ENCODE results near the gene ZNF792. TPM values are rescaled to one million over a fixed set of nuclear protein-coding genes. Genes with fewer than 3 reads are reported as not detected.
A peak's percentile ranks its signal among the peaks of the same experiment; 100 is the strongest.

Gene ZNF792
- total RNA-seq, 2 donors from 2014 or later, result 30.2 to 32.1 TPM

GRCh38 chr19:34960103-34960805, 3.8 kb downstream of the ZNF792 start:
- Mint-ChIP-seq H3K4me3 (no peak overlapping the region), H3K36me3 (ENCODE audit: low read depth) (peaks cover 77% of the 10 kb centered on the region), H3K27ac (no peak overlapping the region), H3K27me3 (ENCODE audit: insufficient read depth) (peaks cover 2% of the 10 kb centered on the region), H3K9me3 (peaks cover 88% of the 10 kb centered on the region), H3K4me1 (peaks cover 10% of the 10 kb centered on the region)
- Histone ChIP-seq H3K4me1 (ENCODE audit: control insufficient read depth, insufficient read depth, low read length) (no peaks in the 10 kb centered on the region), H3K27me3 (ENCODE audit: control insufficient read depth, insufficient read depth, low read length, poor library complexity, severe bottlenecking) (no peaks in the 10 kb centered on the region), H3K4me3 (ENCODE audit: low read length) (peak overlapping the region; percentile 99), H3K9me3 (ENCODE audit: control insufficient read depth, low read length) (peaks cover 73% of the 10 kb centered on the region), H3K27ac (ENCODE audit: low read depth, low read length) (no peak overlapping the region), H3K9ac (ENCODE audit: extremely low read depth, low read length, poor library complexity, severe bottlenecking) (no peak overlapping the region), H3K36me3 (ENCODE audit: control insufficient read depth, insufficient read depth, low read length) (peaks cover 70% of the 10 kb centered on the region)
- TF ChIP-seq CTCF (conservative IDR thresholded peaks at IDR 0.05), result no peak
- WGBS, 2 experiments (ENCODE audit: insufficient coverage in 1 of 2, insufficient read length in 1 of 2), result 93 to 95% methylated on average over 6 to 8 of the region's 8 CpGs
- no peak for DNase-seq

- no peak overlapping the region for H3K9ac ChIP-seq (ENCODE audit: extremely low read depth, low read length, poor library complexity, severe bottlenecking)
- WGBS, 2 experiments (ENCODE audit: insufficient coverage in 1 of 2, insufficient read length in 1 of 2), result 67 to 88% methylated on average over 3 to 7 of the region's 7 CpGs
- Mint-ChIP-seq H3K4me3 (no peak overlapping the region), H3K27ac (no peak overlapping the region), H3K27me3 (ENCODE audit: insufficient read depth) (no peaks in the 10 kb centered on the region), H3K9me3 (peaks cover 91% of the 10 kb centered on the region), H3K36me3 (ENCODE audit: low read depth) (peaks cover 87% of the 10 kb centered on the region), H3K4me1 (peaks cover 8% of the 10 kb centered on the region)
- no peaks in the 10 kb centered on the region for H3K4me1 ChIP-seq (ENCODE audit: control insufficient read depth, insufficient read depth, low read length)
- peaks cover 84% of the 10 kb centered on the region for H3K9me3 ChIP-seq (ENCODE audit: control insufficient read depth, low read length)
- H3K27me3 ChIP-seq (ENCODE audit: control insufficient read depth, insufficient read depth, low read length, poor library complexity, severe bottlenecking), result no peaks in the 10 kb centered on the region
- DNase-seq, result no peak
- peak overlapping the region; percentile 99 for H3K4me3 ChIP-seq (ENCODE audit: low read length)
- TF ChIP-seq CTCF (conservative IDR thresholded peaks at IDR 0.05), result no peak
- peaks cover 80% of the 10 kb centered on the region for H3K36me3 ChIP-seq (ENCODE audit: control insufficient read depth, insufficient read depth, low read length)
- H3K27ac ChIP-seq (ENCODE audit: low read depth, low read length), result no peak overlapping the region
These were observed 5.0 kb downstream of the ZNF792 start for GRCh38 chr19:34959021-34959420.

DNA sequence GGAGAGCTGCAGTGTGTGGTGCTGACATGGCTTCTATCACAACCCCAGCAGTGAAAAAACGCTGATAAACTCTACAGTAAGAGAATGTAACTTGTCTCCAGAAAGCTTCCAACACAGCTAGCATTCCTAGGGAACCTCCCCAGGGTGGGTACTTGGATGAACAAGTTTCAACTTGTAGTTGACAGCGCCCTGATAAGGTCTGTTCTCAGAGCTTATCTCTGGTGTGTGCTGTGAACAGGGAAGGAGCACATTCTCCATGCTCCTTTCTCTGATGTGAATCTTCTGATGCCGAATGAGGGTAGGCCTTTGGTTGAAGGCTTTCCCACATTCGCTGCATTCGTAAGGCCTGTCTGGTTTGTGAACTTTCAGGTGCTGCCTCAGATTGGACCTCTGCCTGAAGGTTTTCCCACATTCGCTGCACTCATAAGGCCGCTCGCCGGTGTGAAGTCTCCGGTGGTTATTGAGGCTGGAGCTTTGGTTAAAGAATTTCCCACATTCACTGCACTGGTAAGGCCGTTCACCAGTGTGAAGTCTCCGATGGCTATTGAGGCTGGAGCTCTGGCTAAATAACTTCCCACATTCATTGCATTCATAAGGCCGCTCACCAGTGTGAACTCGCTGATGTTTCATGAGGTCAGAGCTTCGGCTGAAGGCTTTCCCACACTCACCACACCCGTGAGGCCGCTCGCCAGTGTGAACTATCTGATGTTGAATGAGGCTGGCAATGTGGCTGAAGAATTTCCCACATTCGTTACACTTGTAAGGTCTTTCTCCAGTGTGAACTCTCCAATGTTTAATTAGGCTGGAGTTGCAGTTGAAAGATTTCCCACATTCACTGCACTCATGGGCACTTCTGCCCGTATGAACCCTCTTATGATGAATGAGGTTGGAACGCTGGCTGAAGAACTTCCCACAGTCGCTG, 5.9 kb downstream of the ZNF792 start:
- Mint-ChIP-seq H3K9me3 (peaks cover 98% of the 10 kb centered on the region), H3K4me3 (no peak overlapping the region), H3K36me3 (ENCODE audit: low read depth) (peaks cover 96% of the 10 kb centered on the region), H3K27ac (no peak overlapping the region), H3K27me3 (ENCODE audit: insufficient read depth) (no peaks in the 10 kb centered on the region), H3K4me1 (peaks cover 7% of the 10 kb centered on the region)
- no peak for DNase-seq
- Histone ChIP-seq H3K4me1 (ENCODE audit: control insufficient read depth, insufficient read depth, low read length) (no peaks in the 10 kb centered on the region), H3K36me3 (ENCODE audit: control insufficient read depth, insufficient read depth, low read length) (peaks cover 89% of the 10 kb centered on the region), H3K27me3 (ENCODE audit: control insufficient read depth, insufficient read depth, low read length, poor library complexity, severe bottlenecking) (no peaks in the 10 kb centered on the region), H3K9ac (ENCODE audit: extremely low read depth, low read length, poor library complexity, severe bottlenecking) (no peak overlapping the region), H3K9me3 (ENCODE audit: control insufficient read depth, low read length) (peaks cover 93% of the 10 kb centered on the region), H3K4me3 (ENCODE audit: low read length) (peak overlapping the region; percentile 99), H3K27ac (ENCODE audit: low read depth, low read length) (no peak overlapping the region)
- 92 to 95% methylated on average over 18 to 22 of the region's 22 CpGs for WGBS, 2 experiments (ENCODE audit: insufficient coverage in 1 of 2, insufficient read length in 1 of 2)
- no peak for TF ChIP-seq CTCF (conservative IDR thresholded peaks at IDR 0.05)

All from endodermal cell (in vitro differentiated cells).